Thyroid gland (tissue), 4 donors: Measurements from ENCODE around the gene TOMM40. TPM values are rescaled to one million over a fixed set of nuclear protein-coding genes. Genes with fewer than 3 reads are reported as not detected.

ENCODE experiments used
- DNase-seq, 2 donors: peaks; one replicate each; pipeline ENCODE4 v3.0.0-alpha.2; 2019
- H3K27ac ChIP-seq, 3 donors: fragments of 200-600 bp; sonication (generic); 1 replicate in 2 of 3; 2 replicates in 1 of 3; pipeline ENCODE4 v1.5.1; 2016 to 2019; ENCODE audit warnings: mild to moderate bottlenecking in 1 of 3, moderate library complexity in 1 of 3
- H3K27me3 ChIP-seq: fragments of 200-600 bp; sonication (generic); one replicate; pipeline ENCODE4 v1.5.1; 2019
- H3K36me3 ChIP-seq, 2 donors: fragments of 200-600 bp; sonication (generic); one replicate each; pipeline ENCODE4 v1.5.1; 2016 to 2019
- H3K4me1 ChIP-seq, 2 donors: fragments of 200-600 bp; sonication (generic); one replicate each; pipeline ENCODE4 v1.5.1; 2017 to 2019
- H3K4me3 ChIP-seq, 3 donors: fragments of 200-600 bp; sonication (generic); replicated peaks in 1 of 3; 1 replicate in 2 of 3; 2 replicates in 1 of 3; pipeline ENCODE4 v1.5.1; 2016; ENCODE audit warnings: mild to moderate bottlenecking in 1 of 3
- H3K9me3 ChIP-seq: fragments of 200-600 bp; sonication (generic); one replicate; pipeline ENCODE4 v1.5.1; 2017
- POLR2A ChIP-seq, 2 donors: fragments of 450-650 bp; IDR thresholded peaks; one replicate each; pipeline ENCODE4 v1.6.1; 2017; ENCODE audit warnings: antibody characterized with exemption in 2 of 2, mild to moderate bottlenecking in 2 of 2, moderate library complexity in 1 of 2
- WGBS, 2 donors: methylation state at CpG; one replicate each; pipeline ENCODE4 v1.1.5; 2017; 5-methylcytosine and 5-hydroxymethylcytosine counted together
- intact Hi-C: fragments of 100-400 bp; cut with DNase I; formaldehyde crosslinking; loops from one replicate; pipeline ENCODE4 v1.15.1; 2023
- total RNA-seq, 4 donors: library from RNA; depleted of rRNA; stranded (reverse); fragments of >200 nt; gene quantifications; one replicate each; pipeline ENCODE4 v1.2.3, GENCODE V29; 2016
- TF ChIP-seq, protein P1 (sequence below), 6 experiments: fragments of 200-600 bp in 3 of 6; fragments of 450-650 bp in 3 of 6; sonication (generic) in 3 of 6; IDR thresholded peaks; one replicate each; pipeline ENCODE4 v1.5.1; 2016 to 2019; ENCODE audit warnings: antibody characterized with exemption in 6 of 6, mild to moderate bottlenecking in 2 of 6, inconsistent platforms in 1 of 6, moderate library complexity in 1 of 6

Gene TOMM40
- total RNA-seq, 4 donors from 2014 or later = 40.2 to 82.8 (median 58.3) TPM

DNA sequence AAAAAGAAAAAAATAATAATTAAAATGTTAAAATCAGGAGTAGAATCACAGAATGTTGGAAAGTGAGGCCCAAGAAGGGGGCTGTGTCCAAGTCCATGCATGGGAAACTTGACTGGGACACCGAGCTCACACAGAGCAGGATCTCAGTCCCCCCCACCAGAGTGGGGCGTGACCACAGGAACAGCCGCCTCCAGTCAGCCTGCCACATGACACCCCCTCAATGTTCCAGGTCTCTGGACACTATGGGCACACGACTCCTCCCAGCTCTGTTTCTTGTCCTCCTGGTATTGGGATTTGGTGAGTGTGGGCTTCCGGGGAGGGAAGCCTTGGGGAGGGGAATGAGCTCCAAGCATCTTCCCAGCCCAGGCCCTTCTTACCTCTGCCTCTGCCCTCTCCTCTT is 57.2 kb downstream of the TOMM40 start:
- Histone ChIP-seq H3K36me3 (peaks cover 0 to 4% of the 10 kb centered on the region in 2 donors), H3K4me3 (no peak overlapping the region), H3K4me1 (peaks cover 5 to 6% of the 10 kb centered on the region in 2 donors), H3K27ac (no peak overlapping the region), H3K9me3 (no peaks in the 10 kb centered on the region), H3K27me3 (no peaks in the 10 kb centered on the region)
- TF ChIP-seq, protein P1, sequence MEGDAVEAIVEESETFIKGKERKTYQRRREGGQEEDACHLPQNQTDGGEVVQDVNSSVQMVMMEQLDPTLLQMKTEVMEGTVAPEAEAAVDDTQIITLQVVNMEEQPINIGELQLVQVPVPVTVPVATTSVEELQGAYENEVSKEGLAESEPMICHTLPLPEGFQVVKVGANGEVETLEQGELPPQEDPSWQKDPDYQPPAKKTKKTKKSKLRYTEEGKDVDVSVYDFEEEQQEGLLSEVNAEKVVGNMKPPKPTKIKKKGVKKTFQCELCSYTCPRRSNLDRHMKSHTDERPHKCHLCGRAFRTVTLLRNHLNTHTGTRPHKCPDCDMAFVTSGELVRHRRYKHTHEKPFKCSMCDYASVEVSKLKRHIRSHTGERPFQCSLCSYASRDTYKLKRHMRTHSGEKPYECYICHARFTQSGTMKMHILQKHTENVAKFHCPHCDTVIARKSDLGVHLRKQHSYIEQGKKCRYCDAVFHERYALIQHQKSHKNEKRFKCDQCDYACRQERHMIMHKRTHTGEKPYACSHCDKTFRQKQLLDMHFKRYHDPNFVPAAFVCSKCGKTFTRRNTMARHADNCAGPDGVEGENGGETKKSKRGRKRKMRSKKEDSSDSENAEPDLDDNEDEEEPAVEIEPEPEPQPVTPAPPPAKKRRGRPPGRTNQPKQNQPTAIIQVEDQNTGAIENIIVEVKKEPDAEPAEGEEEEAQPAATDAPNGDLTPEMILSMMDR (IDR thresholded peaks at IDR 0.05) = no peak
- WGBS, 2 donors = 76 to 79% methylated on average over 5 of the region's 5 CpGs
- DNase-seq = no peak
- intact Hi-C loops = no loop called here

DNA sequence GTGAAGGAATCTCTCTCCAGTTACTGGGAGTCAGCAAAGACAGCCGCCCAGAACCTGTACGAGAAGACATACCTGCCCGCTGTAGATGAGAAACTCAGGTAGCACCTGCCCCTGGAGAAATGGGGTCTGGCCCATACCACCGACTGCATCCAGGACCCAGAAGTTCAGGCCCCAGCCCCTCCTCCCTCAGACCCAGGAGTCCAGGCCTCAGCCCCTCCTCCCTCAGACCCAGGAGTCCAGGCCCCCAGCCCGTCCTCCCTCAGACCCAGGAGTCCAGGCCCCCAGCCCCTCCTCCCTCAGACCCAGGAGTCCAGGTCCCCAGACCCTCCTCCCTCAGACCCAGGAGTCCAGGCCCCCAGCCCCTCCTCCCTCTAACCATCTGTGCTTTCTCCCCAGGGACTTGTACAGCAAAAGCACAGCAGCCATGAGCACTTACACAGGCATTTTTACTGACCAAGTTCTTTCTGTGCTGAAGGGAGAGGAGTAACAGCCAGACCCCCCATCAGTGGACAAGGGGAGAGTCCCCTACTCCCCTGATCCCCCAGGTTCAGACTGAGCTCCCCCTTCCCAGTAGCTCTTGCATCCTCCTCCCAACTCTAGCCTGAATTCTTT is 57.8 kb downstream of the TOMM40 start:
- WGBS, 2 donors = 78 to 85% methylated on average over 3 to 4 of the region's 5 CpGs
- Histone ChIP-seq H3K36me3 (peaks cover 0 to 4% of the 10 kb centered on the region in 2 donors), H3K9me3 (no peaks in the 10 kb centered on the region), H3K27ac (no peak overlapping the region), H3K4me3 (no peak overlapping the region), H3K4me1 (peaks cover 10 to 11% of the 10 kb centered on the region in 2 donors), H3K27me3 (no peaks in the 10 kb centered on the region)
- no peak for DNase-seq
- intact Hi-C loops = no loop called here
- TF ChIP-seq, protein P1 (IDR thresholded peaks at IDR 0.05) = no peak
- TF ChIP-seq POLR2A (IDR thresholded peaks at IDR 0.05) = no peak

DNA sequence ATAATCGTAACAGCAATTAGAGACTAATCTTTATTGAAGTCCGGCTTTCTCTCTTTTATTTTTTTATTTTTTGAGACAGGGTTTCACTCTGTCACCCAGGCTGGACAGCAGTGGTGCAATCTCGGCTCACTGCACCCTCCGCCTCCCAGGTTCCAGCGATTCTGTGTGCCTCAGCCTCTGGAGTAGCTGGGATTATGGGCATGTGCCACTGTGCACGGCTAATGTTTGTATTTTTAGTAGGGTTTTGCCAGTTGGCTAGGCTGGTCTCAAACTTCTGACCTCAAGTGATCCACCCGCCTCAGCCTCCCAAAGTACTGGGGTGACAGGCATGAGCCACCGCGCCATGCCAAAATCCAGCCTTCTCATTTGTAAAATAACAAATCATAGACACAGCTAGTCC is 58.5 kb downstream of the TOMM40 start:
- Histone ChIP-seq H3K9me3 (no peaks in the 10 kb centered on the region), H3K4me1 (peaks cover 14 to 16% of the 10 kb centered on the region in 2 donors), H3K4me3 (no peak overlapping the region), H3K27me3 (no peaks in the 10 kb centered on the region), H3K36me3 (peaks cover 0 to 4% of the 10 kb centered on the region in 2 donors), H3K27ac (no peak overlapping the region)
- TF ChIP-seq, protein P1 (IDR thresholded peaks at IDR 0.05) = no peak
- no peak for TF ChIP-seq POLR2A (IDR thresholded peaks at IDR 0.05)
- intact Hi-C loops = no loop called here
- no peak for DNase-seq
- 76 to 94% methylated on average over 9 of the region's 9 CpGs for WGBS, 2 donors

DNA sequence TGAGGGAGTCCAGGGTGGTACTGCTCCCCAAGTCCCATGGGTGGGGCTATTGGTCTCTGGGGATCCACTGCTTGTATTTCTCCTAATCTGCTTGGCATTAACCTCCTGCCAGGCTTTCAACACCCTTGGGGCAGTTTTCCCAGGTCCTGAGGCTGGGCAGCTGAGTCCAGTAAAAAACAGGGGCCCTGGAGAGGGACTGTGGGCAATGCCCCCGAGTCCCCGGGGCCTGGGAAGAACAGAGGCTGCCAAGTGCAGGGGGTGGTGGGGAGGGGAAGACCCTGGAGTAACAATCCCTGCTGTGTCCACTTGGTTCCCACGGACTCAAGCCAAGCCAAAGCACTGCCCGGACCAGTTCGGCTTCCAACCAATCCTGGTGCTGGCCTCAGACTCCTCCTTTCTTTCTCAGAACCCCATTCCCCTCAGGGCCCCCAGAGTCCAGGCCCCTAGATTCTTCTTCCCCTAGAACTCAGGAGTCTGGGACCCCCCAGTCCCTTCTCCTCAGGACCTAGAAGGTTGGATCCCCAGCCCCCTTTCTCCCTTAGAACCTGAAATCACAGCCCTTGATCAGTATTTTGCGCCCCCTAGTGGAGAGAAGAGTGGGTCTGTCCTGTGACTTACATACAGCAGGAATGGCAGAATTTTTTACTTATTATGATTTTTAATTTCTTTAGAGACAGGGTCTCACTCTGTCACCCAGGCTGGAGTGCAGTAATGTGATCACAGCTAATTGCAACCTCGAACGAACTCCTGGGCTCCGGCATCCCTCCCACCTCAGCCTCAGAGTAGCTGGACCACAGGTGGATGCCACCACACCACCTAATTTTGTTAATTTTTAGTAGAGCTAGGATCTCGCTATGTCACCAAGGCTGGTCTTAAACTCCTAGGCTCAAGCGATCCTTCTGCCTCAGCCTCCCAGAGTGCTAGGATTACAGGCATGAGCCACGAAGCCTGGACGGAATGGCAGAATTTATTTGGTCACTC is 60.4 kb downstream of the TOMM40 start:
- DNase-seq = peak; percentile 60 to 66
- Histone ChIP-seq H3K27ac (no peak overlapping the region), H3K36me3 (peaks cover 0 to 4% of the 10 kb centered on the region in 2 donors), H3K9me3 (no peaks in the 10 kb centered on the region), H3K4me1 (peaks cover 20 to 23% of the 10 kb centered on the region in 2 donors), H3K4me3 (no peak overlapping the region), H3K27me3 (no peaks in the 10 kb centered on the region)
- TF ChIP-seq, protein P1 (IDR thresholded peaks at IDR 0.05) = peak; percentile 66 to 89 (median 78)
- no peak for TF ChIP-seq POLR2A (IDR thresholded peaks at IDR 0.05)
- intact Hi-C loops = loop anchor here (2.0 to 10.0 kb wide), 2 partner anchors 47 to 167 kb away; partner anchors contain the start of gene APOE
- 36 to 43% methylated on average over 13 of the region's 13 CpGs for WGBS, 2 donors

Other genes with a start within 250 kb of the TOMM40 start
- gene PVR, start 247.3 kb upstream of the TOMM40 start, total RNA-seq = 10 to 100 TPM; 25.4 to 36.5 (median 30.2) TPM
- 1 to 10 TPM in 3 of 4 donors, under 1 TPM in 1; 0.78 to 5.5 (median 3.8) TPM for gene CEACAM19, start 219.8 kb upstream of the TOMM40 start, total RNA-seq
- under 1 TPM in 1 of 4 donors, not detected in 3; 0.40 TPM for gene CEACAM16, start 192.1 kb upstream of the TOMM40 start, total RNA-seq
- 10 to 100 TPM; 12.4 to 56.2 (median 16.8) TPM for gene BCL3, start 142.5 kb upstream of the TOMM40 start, total RNA-seq
- gene CBLC, start 113.4 kb upstream of the TOMM40 start, total RNA-seq = 1 to 10 TPM; 2.0 to 5.6 (median 3.1) TPM
- 100 to 1,000 TPM; 156 to 391 (median 285) TPM for gene BCAM, start 82.2 kb upstream of the TOMM40 start, total RNA-seq
- gene NECTIN2, start 45.0 kb upstream of the TOMM40 start, total RNA-seq = 100 to 1,000 TPM in 3 of 4 donors, 10 to 100 TPM in 1; 88.6 to 164 (median 117) TPM
- 100 to 1,000 TPM; 199 to 635 (median 313) TPM for gene APOE, start 14.5 kb downstream of the TOMM40 start, total RNA-seq
- 100 to 1,000 TPM in 1 of 4 donors, 10 to 100 TPM in 2, 1 to 10 TPM in 1; 4.1 to 113 (median 45.6) TPM for gene APOC1, start 23.4 kb downstream of the TOMM40 start, total RNA-seq
- gene APOC4, start 51.0 kb downstream of the TOMM40 start, total RNA-seq = not detected
- 1 to 10 TPM in 2 of 4 donors, not detected in 2; 1.6 to 3.3 TPM for gene APOC2, start 54.8 kb downstream of the TOMM40 start, total RNA-seq
- gene CLPTM1, start 64.1 kb downstream of the TOMM40 start, total RNA-seq = 100 to 1,000 TPM in 2 of 4 donors, 10 to 100 TPM in 2; 65.4 to 117 (median 104) TPM
- 10 to 100 TPM in 2 of 4 donors, 1 to 10 TPM in 2; 6.7 to 11.3 (median 9.1) TPM for gene RELB, start 110.2 kb downstream of the TOMM40 start, total RNA-seq
- gene CLASRP, start 147.8 kb downstream of the TOMM40 start, total RNA-seq = 10 to 100 TPM; 48.2 to 96.8 (median 95.0) TPM
- 1 to 10 TPM in 1 of 4 donors, under 1 TPM in 2, not detected in 1; 0.34 to 2.1 (median 0.78) TPM for gene ZNF296, start 185.2 kb downstream of the TOMM40 start, total RNA-seq
- 10 to 100 TPM; 10.6 to 22.7 (median 19.1) TPM for gene GEMIN7, start 188.0 kb downstream of the TOMM40 start, total RNA-seq
- gene PPP1R37, start 201.9 kb downstream of the TOMM40 start, total RNA-seq = 10 to 100 TPM; 34.9 to 59.7 (median 42.9) TPM